IMR-90 (cell line): Measurements from ENCODE around the gene AP4M1. TPM values are rescaled to one million over a fixed set of nuclear protein-coding genes. Genes with fewer than 3 reads are reported as not detected.

Source experiments
- ATAC-seq: fragments of 200-7000 bp; cut with Tn5 transposase; 2 replicates; pipeline ENCODE4 v1.9.1; 2020; ENCODE audit warnings: low read depth, mild to moderate bottlenecking, moderate library complexity
- BruUV-seq: library from RNA; stranded (reverse); fragments of 400-500 nt; replicated peaks from 2 replicates; lab custom pipeline; 2021; lab: Mats Ljungman, UMichigan
- CTCF ChIA-PET: fragments of 300-600 bp; formaldehyde crosslinking; extraction: SDS; loops from one replicate; lab custom pipeline; 2021; ENCODE audit warnings: antibody characterized with exemption; lab: Yijun Ruan, JAX
- POLR2A ChIA-PET: fragments of 300-600 bp; sonication (Branson Sonifier 250); formaldehyde crosslinking; loops from one replicate; lab custom pipeline; 2022; ENCODE audit warnings: antibody characterized with exemption; ENCODE audit not compliant: unreplicated experiment; lab: Charles Lee
- DNase-seq: peaks from one replicate; pipeline ENCODE4 v3.0.0; 2013
- H2AFZ ChIP-seq: replicated peaks from 2 replicates; pipeline ENCODE3; 2013; ENCODE audit warnings: low read length, mild to moderate bottlenecking; ENCODE audit not compliant: poor library complexity
- H2AK5ac ChIP-seq: 2 replicates; pipeline ENCODE4 v1.6.1; 2013; ENCODE audit warnings: low read depth, low read length, inconsistent platforms
- H2AK9ac ChIP-seq: replicated peaks from 2 replicates; pipeline ENCODE3; 2013; ENCODE audit warnings: mild to moderate bottlenecking, low read depth, low read length, moderate library complexity; ENCODE audit not compliant: poor library complexity
- H2BK120ac ChIP-seq: 2 replicates; pipeline ENCODE4 v1.6.1; 2013; ENCODE audit warnings: low read depth, low read length, inconsistent platforms
- H2BK15ac ChIP-seq: 3 replicates; pipeline ENCODE4 v1.6.1; 2013; ENCODE audit warnings: low read depth, low read length, inconsistent platforms
- H2BK20ac ChIP-seq: 2 replicates; pipeline ENCODE4 v1.6.1; 2013; ENCODE audit warnings: low read depth, mild to moderate bottlenecking, inconsistent platforms, low read length, moderate library complexity
- H2BK5ac ChIP-seq: 2 replicates; pipeline ENCODE4 v1.6.1; 2013; ENCODE audit warnings: mild to moderate bottlenecking, low read depth, low read length, inconsistent platforms; ENCODE audit not compliant: poor library complexity, severe bottlenecking
- H3K14ac ChIP-seq: replicated peaks from 2 replicates; pipeline ENCODE4 v1.6.1; 2013; ENCODE audit warnings: low read depth, low read length, inconsistent platforms
- H3K18ac ChIP-seq: 2 replicates; pipeline ENCODE4 v1.6.1; 2013; ENCODE audit warnings: low read depth, low read length, control low read depth
- H3K23ac ChIP-seq: 2 replicates; pipeline ENCODE4 v1.6.1; 2013; ENCODE audit warnings: low read depth, low read length, inconsistent platforms
- H3K27ac ChIP-seq: 2 replicates; pipeline ENCODE4 v1.5.1; 2013; ENCODE audit warnings: mild to moderate bottlenecking, control low read depth, low read length; ENCODE audit not compliant: insufficient read depth
- H3K27me3 ChIP-seq: 2 replicates; pipeline ENCODE4 v1.6.1; 2013; ENCODE audit warnings: low read length; ENCODE audit not compliant: control insufficient read depth, insufficient read depth
- H3K36me3 ChIP-seq: 2 replicates; pipeline ENCODE4 v1.6.1; 2013; ENCODE audit warnings: low read length, mixed read lengths; ENCODE audit not compliant: control insufficient read depth, insufficient read depth
- H3K4ac ChIP-seq: 2 replicates; pipeline ENCODE4 v1.6.1; 2013; ENCODE audit warnings: low read depth, low read length, inconsistent platforms
- H3K4me1 ChIP-seq: 2 replicates; pipeline ENCODE4 v1.6.1; 2013; ENCODE audit warnings: low read length, mixed read lengths; ENCODE audit not compliant: control insufficient read depth, insufficient read depth
- H3K4me2 ChIP-seq: 2 replicates; pipeline ENCODE4 v1.6.1; 2013; ENCODE audit warnings: low read depth, mild to moderate bottlenecking, control low read depth, low read length, moderate library complexity
- H3K4me3 ChIP-seq: 2 replicates; pipeline ENCODE4 v1.5.1; 2013; ENCODE audit warnings: low read depth, mild to moderate bottlenecking, control low read depth, low read length, moderate library complexity; ENCODE audit not compliant: insufficient read depth
- H3K56ac ChIP-seq: 2 replicates; pipeline ENCODE4 v1.6.1; 2013; ENCODE audit warnings: low read length, inconsistent platforms; ENCODE audit not compliant: insufficient read depth; ENCODE audit errors: extremely low read depth
- H3K79me1 ChIP-seq, 2 experiments: 2 replicates each; pipeline ENCODE4 v1.6.1; 2013; ENCODE audit warnings: low read length in 2 of 2, inconsistent platforms in 1 of 2, low read depth in 1 of 2
- H3K9ac ChIP-seq: 2 replicates; pipeline ENCODE4 v1.6.1; 2013; ENCODE audit warnings: low read depth, low read length, control low read depth
- H3K9me1 ChIP-seq: 2 replicates; pipeline ENCODE4 v1.6.1; 2013; ENCODE audit warnings: low read length, inconsistent platforms; ENCODE audit not compliant: insufficient read depth
- H3K9me3 ChIP-seq: 2 replicates; pipeline ENCODE4 v1.6.1; 2013; ENCODE audit warnings: low read length; ENCODE audit not compliant: control insufficient read depth, insufficient read depth
- H4K20me1 ChIP-seq: 2 replicates; pipeline ENCODE4 v1.6.1; 2013; ENCODE audit warnings: low read length, inconsistent platforms; ENCODE audit not compliant: insufficient read depth
- H4K5ac ChIP-seq: 2 replicates; pipeline ENCODE4 v1.6.1; 2013; ENCODE audit warnings: mild to moderate bottlenecking, low read depth, low read length, control low read depth
- H4K8ac ChIP-seq, 2 experiments: 2 replicates each; pipeline ENCODE4 v1.6.1; 2013; ENCODE audit warnings: low read depth in 2 of 2, low read length in 2 of 2, control low read depth in 1 of 2, inconsistent platforms in 1 of 2
- H4K91ac ChIP-seq: 2 replicates; pipeline ENCODE4 v1.6.1; 2013; ENCODE audit warnings: low read depth, low read length, inconsistent platforms; ENCODE audit not compliant: insufficient read depth
- BHLHE40 ChIP-seq: fragments of 150-350 bp; IDR thresholded peaks from 2 replicates; pipeline ENCODE4 v1.6.1; 2016; ENCODE audit warnings: mild to moderate bottlenecking, low read depth, low read length
- CEBPB ChIP-seq: IDR thresholded peaks from 2 replicates; pipeline ENCODE4 v1.6.1; 2012; ENCODE audit warnings: low read depth, low read length, improper control_type of control experiment
- CHD1 ChIP-seq: IDR thresholded peaks from 2 replicates; pipeline ENCODE4 v1.6.1; 2012; ENCODE audit warnings: low read depth, low read length, improper control_type of control experiment
- FOS ChIP-seq: fragments of 150-350 bp; IDR thresholded peaks from 2 replicates; pipeline ENCODE4 v1.6.1; 2016; ENCODE audit warnings: low read depth, low read length
- MAFK ChIP-seq: IDR thresholded peaks from 2 replicates; pipeline ENCODE4 v1.6.1; 2012; ENCODE audit warnings: low read depth, low read length, improper control_type of control experiment
- MXI1 ChIP-seq: IDR thresholded peaks from 2 replicates; pipeline ENCODE4 v1.6.1; 2012; ENCODE audit warnings: low read depth, mild to moderate bottlenecking, low read length, moderate library complexity, borderline replicate concordance
- NFE2L2 ChIP-seq: fragments of 150-350 bp; IDR thresholded peaks from 2 replicates; pipeline ENCODE4 v1.6.1; 2016; ENCODE audit warnings: low read depth, mild to moderate bottlenecking, low read length
- RAD21 ChIP-seq: IDR thresholded peaks from 2 replicates; pipeline ENCODE4 v1.6.1; 2012; ENCODE audit warnings: low read length, improper control_type of control experiment
- RCOR1 ChIP-seq: IDR thresholded peaks from 2 replicates; pipeline ENCODE4 v1.6.1; 2012; ENCODE audit warnings: mild to moderate bottlenecking, low read length, improper control_type of control experiment; ENCODE audit not compliant: insufficient replicate concordance
- RFX5 ChIP-seq: IDR thresholded peaks from 2 replicates; pipeline ENCODE4 v1.8.0; 2012; ENCODE audit warnings: low read depth, mild to moderate bottlenecking, low read length, moderate library complexity
- SMC3 ChIP-seq: fragments of 150-350 bp; IDR thresholded peaks from 2 replicates; pipeline ENCODE4 v1.6.1; 2016; ENCODE audit warnings: low read depth, mild to moderate bottlenecking, antibody characterized with exemption, low read length, moderate library complexity
- USF2 ChIP-seq: fragments of 150-350 bp; IDR thresholded peaks from 2 replicates; pipeline ENCODE4 v1.6.1; 2017; ENCODE audit warnings: mild to moderate bottlenecking, antibody characterized with exemption, low read length, low read depth
- WGBS, 2 experiments: methylation state at CpG; one replicate each; pipeline versions ENCODE4 v1.1.5 to v1.1.7; 2013; ENCODE audit warnings: missing lambda C conversion rate in 2 of 2; ENCODE audit not compliant: insufficient read length in 1 of 2; ENCODE audit errors: extremely low coverage in 2 of 2; 5-methylcytosine and 5-hydroxymethylcytosine counted together
- dilution Hi-C: fragments of 300-500 bp; cut with HindIII; formaldehyde crosslinking; loops from one replicate; pipeline ENCODE4 v1.14.3; 2018; ENCODE audit warnings: low sequenced_read_pairs; ENCODE audit not compliant: unreplicated experiment
- in situ Hi-C: fragments of 300-500 bp; cut with MboI; formaldehyde crosslinking; loops from 3 replicates; pipeline ENCODE4 v1.14.3; 2019; ENCODE audit warnings: low sequenced_read_pairs, inconsistent platforms, mixed read lengths
- intact Hi-C: fragments of 100-400 bp; cut with micrococcal nuclease; formaldehyde crosslinking; loops from 2 replicates; pipeline ENCODE4 v1.10.0; 2022
- polyA plus RNA-seq, 3 experiments: library from polyadenylated mRNA; depleted of rRNA; stranded (reverse); fragments of >200 nt; gene quantifications; 2 replicates each; pipeline ENCODE4 v1.2.3, GENCODE V29; 2012; ENCODE audit warnings: low replicate concordance in 1 of 3
- total RNA-seq: library from RNA; depleted of rRNA; stranded (reverse); fragments of >200 nt; gene quantifications from 2 replicates; pipeline ENCODE4 v1.2.3, GENCODE V29; 2012

AP4M1 gene
- total and polyA plus RNA-seq, 2 of the 4 experiments (the other 2 are of a cell fraction): 21.1 to 21.4 TPM

GRCh38 chr7:100102950-100103840 lies 1.8 kb downstream of the AP4M1 start (continued):
- TF ChIP-seq BHLHE40 (no peak; the same call in 1 of the 2 replicates), USF2 (no peak)

- dilution Hi-C loops (no loop called here), in situ Hi-C loops (no loop called here), intact Hi-C loops (no loop called here)
- Histone ChIP-seq H3K56ac (no peak overlapping the region), H3K4me1 (peaks cover 8% of the 10 kb centered on the region), H3K18ac (no peak overlapping the region), H3K4me2 (no peak overlapping the region), H3K9me1 (peaks cover 5% of the 10 kb centered on the region; the same call in 1 of the 2 replicates), H2AFZ (no peak overlapping the region), H4K91ac (no peak overlapping the region), H3K36me3 (peaks cover 50% of the 10 kb centered on the region), H3K4ac (no peak overlapping the region), H2AK5ac (no peak overlapping the region), H3K79me1 (peaks cover 6 to 23% of the 10 kb centered on the region in 2 experiments), H3K14ac (no peak overlapping the region), H2BK15ac (no peak overlapping the region), H3K9me3 (no peaks in the 10 kb centered on the region), H3K4me3 (no peak overlapping the region), H3K27me3 (no peaks in the 10 kb centered on the region), H2BK5ac (no peak overlapping the region), H4K5ac (no peak overlapping the region), H2BK120ac (no peak overlapping the region), H4K8ac (no peak overlapping the region), H2BK20ac (no peak overlapping the region), H3K27ac (no peak overlapping the region), H3K9ac (no peak overlapping the region), H2AK9ac (no peak overlapping the region), H3K23ac (no peak overlapping the region), H4K20me1 (peaks cover 7% of the 10 kb centered on the region; the same call in 1 of the 2 replicates)
- CTCF ChIA-PET: no interaction called here
- POLR2A ChIA-PET: no interaction called here
- no TSS peak for BruUV-seq
- DNase-seq (no peak), ATAC-seq (no peak)
- no CpG with 5 or more reads among the region's 4 CpGs for WGBS, 2 experiments
- TF ChIP-seq MXI1 (no peak), BHLHE40 (no peak), CHD1 (no peak), FOS (no peak), MAFK (no peak), NFE2L2 (no peak), USF2 (no peak), RFX5 (no peak), RCOR1 (no peak), CEBPB (no peak), SMC3 (no peak), RAD21 (no peak)
Measured at GRCh38 chr7:100105534-100105933, 4.1 kb downstream of the AP4M1 start.
